ENCODE data around the gene SMPD2. TPM values are rescaled to one million over a fixed set of nuclear protein-coding genes. Genes with fewer than 3 reads are reported as not detected.

The SMPD2 gene
- total RNA-seq, 3 donors from 2014 or later, result 12.5 to 19.4 (median 15.6) TPM

DNA sequence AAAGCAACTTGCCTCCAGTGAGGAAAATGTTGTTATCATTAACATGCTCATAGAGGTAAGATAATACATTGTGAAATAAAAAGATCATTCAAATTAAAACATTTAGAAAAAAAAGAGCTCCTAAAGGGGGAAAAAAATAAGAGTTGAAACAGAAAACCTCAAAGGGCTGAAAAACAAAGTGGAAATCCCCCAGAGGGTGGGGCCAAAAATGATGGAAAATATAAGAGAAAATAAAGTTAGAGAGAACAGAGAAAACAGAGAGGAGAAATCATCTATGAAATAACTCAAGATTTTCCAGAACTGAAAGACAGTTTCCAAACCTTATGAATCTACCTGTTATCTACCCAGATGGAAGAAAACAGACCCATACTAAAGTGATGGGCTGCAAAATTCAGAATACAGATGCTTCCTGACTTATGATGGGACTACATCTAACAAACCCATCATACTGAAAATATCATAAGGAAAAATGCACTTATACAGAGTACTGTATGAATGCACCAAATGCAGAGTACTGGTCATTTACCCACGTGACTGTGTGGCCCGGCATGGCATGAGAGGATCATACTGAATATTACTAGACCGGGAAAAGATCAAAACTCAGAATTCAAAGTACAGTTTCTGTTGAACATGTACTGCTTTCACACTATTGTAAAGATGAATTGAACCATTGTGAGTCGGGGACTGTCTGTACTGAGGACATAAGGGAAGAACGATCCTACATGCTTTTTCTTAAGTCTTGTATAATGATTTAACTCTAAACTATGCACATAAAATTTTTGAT is 38.5 kb downstream of the SMPD2 start:
- DNase-seq, result no peak
- H3K9me3 Mint-ChIP-seq, result no peaks in the 10 kb centered on the region
- peaks cover 54% of the 10 kb centered on the region for H3K36me3 Mint-ChIP-seq (ENCODE audit: insufficient read depth)
- H3K4me1 Mint-ChIP-seq (ENCODE audit: low read depth), result peaks cover 73% of the 10 kb centered on the region
- H3K27me3 Mint-ChIP-seq (ENCODE audit: low read depth), result no peaks in the 10 kb centered on the region
- ATAC-seq, result no peak
- peak overlapping the region; percentile 85 for H3K4me3 Mint-ChIP-seq

DNA sequence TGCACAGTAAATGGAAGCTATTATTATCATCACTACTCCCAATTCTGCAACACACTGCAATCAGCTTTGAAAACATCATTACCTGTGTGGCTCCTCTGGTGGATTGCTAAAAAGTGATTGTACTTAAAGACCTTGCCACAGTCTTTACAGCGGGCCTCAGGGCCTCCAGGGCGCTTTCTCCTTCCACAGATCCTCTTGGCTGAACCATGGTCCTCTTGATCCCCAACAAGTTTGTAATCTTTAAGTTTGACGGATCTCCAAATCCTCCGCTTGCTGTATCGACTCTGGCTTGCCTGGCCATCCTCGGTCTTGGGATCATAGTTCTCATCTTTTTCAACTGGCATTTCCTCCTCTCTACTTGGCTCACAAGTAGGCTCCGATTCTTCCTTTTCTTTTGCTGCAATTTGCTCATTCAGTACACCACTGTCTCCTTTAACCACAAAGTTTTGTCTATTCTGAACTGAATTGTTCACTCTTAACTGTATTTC is 40.5 kb downstream of the SMPD2 start:
- H3K9me3 Mint-ChIP-seq, result no peaks in the 10 kb centered on the region
- ATAC-seq (no peak), DNase-seq (no peak)
- H3K4me1 Mint-ChIP-seq (ENCODE audit: low read depth), result peaks cover 64% of the 10 kb centered on the region
- H3K4me3 Mint-ChIP-seq, result peak overlapping the region; percentile 95
- no peaks in the 10 kb centered on the region for H3K27me3 Mint-ChIP-seq (ENCODE audit: low read depth)
- peaks cover 41% of the 10 kb centered on the region for H3K36me3 Mint-ChIP-seq (ENCODE audit: insufficient read depth)

DNA sequence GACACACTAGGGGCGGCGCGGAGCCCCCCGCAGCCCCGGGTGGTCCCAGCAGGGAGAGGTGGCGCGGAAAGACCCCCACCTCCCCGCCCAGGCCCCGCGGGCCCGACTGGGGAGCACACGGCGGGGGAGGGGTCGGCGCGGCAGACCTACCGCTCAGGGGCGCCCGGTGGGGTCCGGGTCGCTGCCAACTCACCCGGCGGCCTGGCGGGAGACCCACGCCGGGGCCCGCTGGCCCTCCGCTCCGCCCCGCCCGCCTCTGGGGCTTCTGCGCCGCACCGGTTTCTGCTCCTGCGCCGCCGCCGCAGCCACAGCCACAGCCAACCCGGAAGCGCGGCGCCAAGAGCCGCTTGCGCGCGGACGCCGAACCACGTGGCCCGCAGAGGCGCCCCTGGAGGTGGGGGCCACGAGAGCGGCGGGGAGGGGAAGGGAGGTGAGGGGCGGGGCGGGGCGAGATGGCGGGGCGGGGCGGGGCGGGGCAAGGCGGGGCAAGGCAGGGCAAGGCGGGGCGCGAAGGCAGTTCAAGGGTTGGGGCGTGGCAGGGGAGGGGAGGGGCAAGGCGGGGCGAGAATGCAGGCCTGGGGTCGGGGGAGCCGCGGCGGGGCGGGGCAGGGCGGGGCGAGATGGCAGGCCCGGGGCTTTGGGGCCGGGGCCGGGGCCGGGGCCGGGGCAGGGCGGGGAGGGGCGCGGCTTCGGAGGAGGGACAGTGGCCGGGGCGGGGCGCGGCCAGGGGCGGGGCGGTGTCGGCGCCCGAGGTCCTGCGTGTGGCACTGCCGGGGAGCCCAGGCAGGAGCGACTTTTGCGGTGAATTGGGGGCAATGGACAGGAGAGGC is 42.6 kb downstream of the SMPD2 start, which contains the start of gene ZBTB24:
ZBTB24 (minus strand) TSS at position 315 of the 830 bp plus-strand sequence. CDS start 1,193 bp downstream, outside the sequence.
- DNase-seq (peak; percentile 81), ATAC-seq (peak; percentile 89 to 91)
- H3K4me1 Mint-ChIP-seq (ENCODE audit: low read depth), result peaks cover 45% of the 10 kb centered on the region
- H3K9me3 Mint-ChIP-seq, result no peaks in the 10 kb centered on the region
- no peaks in the 10 kb centered on the region for H3K27me3 Mint-ChIP-seq (ENCODE audit: low read depth)
- H3K4me3 Mint-ChIP-seq, result peak within 1 kb of the TSS; percentile 95
- H3K36me3 Mint-ChIP-seq (ENCODE audit: insufficient read depth), result peaks cover 29% of the 10 kb centered on the region

GRCh38 chr6:109483735-109484057 is 43.2 kb downstream of the SMPD2 start:
- H3K4me1 Mint-ChIP-seq (ENCODE audit: low read depth), result peaks cover 39% of the 10 kb centered on the region
- ATAC-seq (no peak), DNase-seq (no peak)
- peaks cover 24% of the 10 kb centered on the region for H3K36me3 Mint-ChIP-seq (ENCODE audit: insufficient read depth)
- no peaks in the 10 kb centered on the region for H3K9me3 Mint-ChIP-seq
- peak overlapping the region; percentile 76 for H3K4me3 Mint-ChIP-seq
- no peaks in the 10 kb centered on the region for H3K27me3 Mint-ChIP-seq (ENCODE audit: low read depth)

DNA sequence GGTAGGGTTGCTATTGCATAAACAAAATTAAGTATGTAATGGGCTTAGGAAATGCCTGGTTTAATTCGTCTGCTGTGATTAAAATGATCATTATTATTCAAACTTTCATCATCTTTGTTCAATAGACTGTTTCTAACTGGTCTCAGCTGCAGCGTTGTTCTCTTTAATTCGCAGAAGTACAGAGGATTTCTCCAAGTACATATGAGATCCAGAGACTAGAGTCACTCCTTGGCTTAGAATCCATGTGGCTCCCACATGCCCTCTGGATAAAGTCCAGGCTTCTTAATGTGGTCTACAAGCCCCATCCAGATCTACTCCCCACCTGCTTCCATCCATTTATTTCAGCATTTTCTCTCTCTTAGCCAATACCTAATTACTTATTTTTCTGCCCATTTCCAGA is 43.6 kb downstream of the SMPD2 start:
- Mint-ChIP-seq H3K9me3 (no peaks in the 10 kb centered on the region), H3K36me3 (ENCODE audit: insufficient read depth) (peaks cover 20% of the 10 kb centered on the region), H3K4me1 (ENCODE audit: low read depth) (peaks cover 35% of the 10 kb centered on the region), H3K27me3 (ENCODE audit: low read depth) (no peaks in the 10 kb centered on the region), H3K4me3 (peak overlapping the region; percentile 76)
- ATAC-seq (no peak), DNase-seq (no peak)

DNA sequence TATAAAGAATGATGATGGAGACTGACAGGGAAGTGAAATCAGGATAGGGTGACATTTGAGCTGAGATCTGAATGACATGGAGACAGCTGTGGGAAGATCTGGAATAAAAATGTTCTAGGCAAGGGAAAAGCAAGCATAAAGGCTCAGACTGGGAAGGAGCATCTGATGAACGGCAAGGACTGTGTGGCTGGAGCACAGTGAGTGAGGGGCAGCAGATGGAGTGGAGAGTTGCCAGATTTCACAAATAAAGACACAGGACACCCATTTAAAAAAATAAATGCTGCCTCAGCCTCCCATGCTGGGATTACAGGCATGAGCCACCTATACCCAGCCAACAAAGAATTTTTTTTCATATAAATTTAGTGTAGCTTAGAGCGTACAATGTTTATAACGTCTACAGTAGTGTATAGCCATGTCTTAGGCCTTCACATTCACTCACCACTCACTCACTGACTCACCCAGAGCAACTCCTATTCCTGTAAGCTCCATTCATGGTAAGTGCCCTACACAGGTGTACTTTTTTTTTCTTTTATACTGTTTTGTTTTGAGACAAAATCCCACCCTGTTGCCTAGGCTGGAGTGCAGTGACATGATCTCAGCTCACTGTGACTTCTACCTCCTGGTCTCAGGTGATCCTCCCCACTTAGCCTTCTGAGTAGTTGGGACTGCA is 44.9 kb downstream of the SMPD2 start:
- H3K4me3 Mint-ChIP-seq, result no peak overlapping the region
- no peaks in the 10 kb centered on the region for H3K27me3 Mint-ChIP-seq (ENCODE audit: low read depth)
- ATAC-seq (no peak), DNase-seq (no peak)
- H3K4me1 Mint-ChIP-seq (ENCODE audit: low read depth), result peaks cover 28% of the 10 kb centered on the region
- H3K36me3 Mint-ChIP-seq (ENCODE audit: insufficient read depth), result peaks cover 15% of the 10 kb centered on the region
- no peaks in the 10 kb centered on the region for H3K9me3 Mint-ChIP-seq

DNA sequence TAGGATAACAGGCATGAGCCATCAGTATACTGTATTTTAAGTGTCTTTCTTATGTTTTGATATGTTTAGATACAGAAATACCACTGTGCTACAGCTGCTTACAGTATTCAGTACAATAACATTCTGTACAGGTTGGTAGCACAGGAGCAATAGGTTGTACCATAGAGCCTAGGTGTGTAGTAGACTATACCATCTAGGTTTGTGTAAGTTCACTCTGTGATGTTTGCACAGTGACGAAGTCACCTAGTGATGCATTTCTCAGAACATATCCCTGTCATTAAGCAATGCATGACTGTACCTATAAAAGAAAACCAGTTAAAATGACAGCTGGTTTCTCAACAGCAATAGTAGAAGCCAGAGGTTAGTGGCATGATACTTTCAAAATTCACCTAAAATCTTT is 45.5 kb downstream of the SMPD2 start:
- no peak for ATAC-seq

GRCh38 chr6:109488001-109488400 is 47.5 kb downstream of the SMPD2 start:
- ATAC-seq (no peak), DNase-seq (no peak)
- no peaks in the 10 kb centered on the region for H3K36me3 Mint-ChIP-seq (ENCODE audit: insufficient read depth)
- no peaks in the 10 kb centered on the region for H3K9me3 Mint-ChIP-seq
- H3K4me3 Mint-ChIP-seq, result no peak overlapping the region
- no peaks in the 10 kb centered on the region for H3K27me3 Mint-ChIP-seq (ENCODE audit: low read depth)
- H3K4me1 Mint-ChIP-seq (ENCODE audit: low read depth), result peaks cover 26% of the 10 kb centered on the region

More for the DNA sequence above, 45.5 kb downstream of the SMPD2 start:
- peaks cover 26% of the 10 kb centered on the region for H3K4me1 Mint-ChIP-seq (ENCODE audit: low read depth)
- H3K27me3 Mint-ChIP-seq (ENCODE audit: low read depth), result no peaks in the 10 kb centered on the region
- peaks cover 10% of the 10 kb centered on the region for H3K36me3 Mint-ChIP-seq (ENCODE audit: insufficient read depth)
- no peak overlapping the region for H3K4me3 Mint-ChIP-seq
- DNase-seq, result no peak
- no peaks in the 10 kb centered on the region for H3K9me3 Mint-ChIP-seq

DNA sequence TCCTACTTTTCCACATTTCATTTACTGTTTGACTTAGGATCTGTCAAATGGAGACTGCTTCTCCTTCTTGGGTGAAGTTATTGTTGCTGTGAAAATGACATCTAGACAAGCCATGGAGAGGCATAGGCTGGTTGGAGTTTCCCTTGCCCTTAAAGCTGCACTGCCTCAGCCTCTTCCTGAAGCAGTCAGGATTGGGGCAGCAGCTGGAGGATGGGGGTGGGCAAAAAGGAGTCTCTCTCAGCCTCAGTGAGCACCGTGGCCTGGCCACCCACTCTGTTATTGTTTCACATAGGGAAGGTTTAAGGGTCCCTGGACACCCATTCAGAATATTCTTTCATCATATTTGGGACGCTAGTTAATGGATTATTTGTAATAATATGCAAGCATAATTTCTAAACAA is 50.2 kb downstream of the SMPD2 start:
- Mint-ChIP-seq H3K4me1 (ENCODE audit: low read depth) (peaks cover 17% of the 10 kb centered on the region), H3K9me3 (no peaks in the 10 kb centered on the region), H3K27me3 (ENCODE audit: low read depth) (no peaks in the 10 kb centered on the region), H3K36me3 (ENCODE audit: insufficient read depth) (no peaks in the 10 kb centered on the region), H3K4me3 (no peak overlapping the region)
- ATAC-seq (no peak), DNase-seq (no peak)

GRCh38 chr6:109491207-109491938 is 50.8 kb downstream of the SMPD2 start:
- DNase-seq, result no peak

More at GRCh38 chr6:109491207-109491938, 50.8 kb downstream of the SMPD2 start:
- peaks cover 20% of the 10 kb centered on the region for H3K4me1 Mint-ChIP-seq (ENCODE audit: low read depth)
- no peak overlapping the region for H3K4me3 Mint-ChIP-seq
- no peaks in the 10 kb centered on the region for H3K27me3 Mint-ChIP-seq (ENCODE audit: low read depth)
- H3K9me3 Mint-ChIP-seq, result no peaks in the 10 kb centered on the region
- ATAC-seq, result peak; percentile 90 to 91
- no peaks in the 10 kb centered on the region for H3K36me3 Mint-ChIP-seq (ENCODE audit: insufficient read depth)

Other genes with a start within 250 kb of the SMPD2 start
- gene CD164, start 58.3 kb upstream of the SMPD2 start, total RNA-seq, result 100 to 1,000 TPM; 236 to 295 (median 239) TPM
- under 1 TPM; 0.13 to 0.46 (median 0.27) TPM for gene PPIL6, start 96 bp upstream of the SMPD2 start, total RNA-seq
- 10 to 100 TPM in 2 of 3 donors, 1 to 10 TPM in 1; 7.6 to 12.5 (median 12.4) TPM for gene MICAL1, start 15.0 kb downstream of the SMPD2 start, total RNA-seq
- 10 to 100 TPM; 13.9 to 15.5 (median 14.8) TPM for gene ZBTB24, start 42.5 kb downstream of the SMPD2 start, total RNA-seq

Data from activated T-cell treated with anti-CD3 and anti-CD28 coated beads, Interleukin-2, amount 50 U/mL, for 4 hours (primary cell).